Activated CD8-positive, alpha-beta memory T cell treated with anti-CD3 and anti-CD28 coated beads for 36 hours (primary cell): ENCODE results near the gene LHCGR. TPM values are rescaled to one million over a fixed set of nuclear protein-coding genes. Genes with fewer than 3 reads are reported as not detected.

Experiments used
- CTCF ChIA-PET: fragments of 350-600 bp; sonication (Branson Sonifier 250); formaldehyde crosslinking; loops from one replicate; lab custom pipeline; 2021; ENCODE audit warnings: antibody characterized with exemption; lab: Charles Lee
- POLR2A ChIA-PET: fragments of 350-600 bp; sonication (Branson Sonifier 250); formaldehyde crosslinking; loops from one replicate; lab custom pipeline; 2021; ENCODE audit warnings: antibody characterized with exemption; lab: Charles Lee
- total RNA-seq, 2 experiments: library from RNA; stranded (reverse); gene quantifications; one replicate each; pipeline ENCODE4 v1.2.3, GENCODE V29; 2021

Gene LHCGR
- total RNA-seq, 2 experiments from 2014 or later = not detected

DNA sequence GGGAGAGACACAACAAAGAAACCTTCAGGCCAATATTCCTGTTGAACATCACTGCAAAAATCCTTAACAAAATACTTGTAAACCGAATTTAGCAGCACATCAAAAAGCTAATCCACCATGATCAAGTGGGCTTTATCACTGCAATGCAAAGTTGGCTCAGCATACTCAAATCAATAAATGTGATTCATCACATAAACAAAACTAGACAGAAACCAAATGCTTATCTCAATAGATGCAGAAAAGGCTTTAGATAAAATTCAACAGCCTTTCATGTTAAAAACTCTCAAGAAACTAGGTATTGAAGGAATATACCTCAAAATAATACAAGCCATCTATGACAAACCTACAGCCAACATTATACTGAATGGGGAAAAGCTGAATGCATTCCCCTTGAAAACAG lies 117.3 kb downstream of the LHCGR start:
- POLR2A ChIA-PET = no interaction called here
- CTCF ChIA-PET = no interaction called here

Other genes with a start within 250 kb of the LHCGR start
- gene STON1, start 225.6 kb downstream of the LHCGR start, total RNA-seq = 1 to 10 TPM; 1.1 to 1.5 TPM
- not detected for gene GTF2A1L, start 137.9 kb downstream of the LHCGR start, total RNA-seq